H1 (cell line): Measurements from ENCODE around the gene GRIN2C. TPM values are rescaled to one million over a fixed set of nuclear protein-coding genes. Genes with fewer than 3 reads are reported as not detected.

ENCODE experiments used
- CTCF ChIA-PET: fragments of 300-600 bp; sonication (Branson Sonifier 250); formaldehyde crosslinking; loops from one replicate; lab custom pipeline; 2021; ENCODE audit not compliant: partially characterized antibody; lab: Charles Lee
- POLR2A ChIA-PET: fragments of 300-600 bp; sonication (Branson Sonifier 250); formaldehyde crosslinking; loops from one replicate; lab custom pipeline; 2021; ENCODE audit warnings: inconsistent platforms; ENCODE audit not compliant: partially characterized antibody; lab: Charles Lee
- DNase-seq, 2 experiments: peaks; one replicate each; pipeline versions ENCODE4 v3.0.0 to v3.0.0-alpha.2; 2010 to 2022; ENCODE audit warnings: low spot score in 2 of 2, low read depth in 1 of 2, mixed read lengths in 1 of 2
- FAIRE-seq: peaks from 2 replicates; lab custom pipeline; 2011; peaks lifted over from hg19 to GRCh38; lab: Jason Lieb, UNC
- H2AFZ ChIP-seq: 2 replicates; pipeline ENCODE4 v1.8.1; 2012; ENCODE audit warnings: low read length, inconsistent platforms
- H2AK5ac ChIP-seq: 2 replicates; pipeline ENCODE4 v1.6.1; 2013; ENCODE audit warnings: low read depth, low read length
- H2BK120ac ChIP-seq: replicated peaks from 2 replicates; pipeline ENCODE3; 2013; ENCODE audit warnings: low read depth, low read length, inconsistent platforms
- H2BK12ac ChIP-seq: 2 replicates; pipeline ENCODE4 v1.6.1; 2013; ENCODE audit warnings: low read depth, low read length
- H2BK15ac ChIP-seq: 2 replicates; pipeline ENCODE4 v1.6.1; 2013; ENCODE audit warnings: low read length
- H2BK20ac ChIP-seq: 2 replicates; pipeline ENCODE4 v1.6.1; 2013; ENCODE audit warnings: low read length
- H2BK5ac ChIP-seq: 2 replicates; pipeline ENCODE4 v1.6.1; 2013; ENCODE audit warnings: low read depth, low read length
- H3K14ac ChIP-seq: 2 replicates; pipeline ENCODE4 v1.6.1; 2013; ENCODE audit warnings: inconsistent platforms; ENCODE audit not compliant: insufficient read length
- H3K18ac ChIP-seq: 2 replicates; pipeline ENCODE4 v1.6.1; 2013; ENCODE audit warnings: low read length; ENCODE audit errors: extremely low read depth
- H3K23ac ChIP-seq: 2 replicates; pipeline ENCODE4 v1.6.1; 2013; ENCODE audit warnings: inconsistent platforms; ENCODE audit not compliant: insufficient read length
- H3K23me2 ChIP-seq: 2 replicates; pipeline ENCODE4 v1.6.1; 2013; ENCODE audit warnings: low read depth, low read length
- H3K27ac ChIP-seq: 2 replicates; pipeline ENCODE4 v1.6.1; 2011; ENCODE audit warnings: low read depth, low read length, inconsistent platforms
- H3K27me3 ChIP-seq, 4 experiments: replicated peaks in 1 of 4; 1 replicate in 1 of 4; 2 replicates in 3 of 4; pipeline versions ENCODE4 v1.6.1 to v1.8.1; 2011 to 2013; ENCODE audit warnings: low read length in 3 of 4, mild to moderate bottlenecking in 3 of 4, inconsistent platforms in 2 of 4, mixed read lengths in 2 of 4, moderate library complexity in 1 of 4; ENCODE audit not compliant: control insufficient read depth in 3 of 4, insufficient read depth in 3 of 4; ENCODE audit errors: extremely low read depth in 1 of 4
- H3K36me3 ChIP-seq, 4 experiments: 2 replicates each; pipeline versions ENCODE4 v1.6.1 to v1.8.1; 2011 to 2013; ENCODE audit warnings: mild to moderate bottlenecking in 4 of 4, low read length in 3 of 4, moderate library complexity in 2 of 4, control low read depth in 1 of 4, inconsistent platforms in 1 of 4; ENCODE audit not compliant: insufficient read depth in 4 of 4, control insufficient read depth in 2 of 4
- H3K4ac ChIP-seq: replicated peaks from 2 replicates; pipeline ENCODE3; 2013; ENCODE audit warnings: low read length, low read depth, mixed read lengths, inconsistent platforms; ENCODE audit not compliant: insufficient read length
- H3K4me1 ChIP-seq, 4 experiments: replicated peaks in 1 of 4; 1 replicate in 1 of 4; 2 replicates in 3 of 4; pipeline versions ENCODE4 v1.6.1 to v1.8.1; 2011 to 2013; ENCODE audit warnings: low read length in 3 of 4, inconsistent platforms in 2 of 4, mixed read lengths in 1 of 4; ENCODE audit not compliant: insufficient read depth in 4 of 4, control insufficient read depth in 3 of 4
- H3K4me2 ChIP-seq, 2 experiments: 2 replicates each; pipeline versions ENCODE4 v1.6.1 to v1.8.1; 2011 to 2013; ENCODE audit warnings: low read depth in 2 of 2, low read length in 2 of 2, control low read depth in 1 of 2, inconsistent platforms in 1 of 2, mild to moderate bottlenecking in 1 of 2; ENCODE audit not compliant: insufficient read depth in 1 of 2
- H3K4me3 ChIP-seq, 4 experiments: fragments of 200-600, 300-600 bp in 1 of 4; sonication (generic), shearing (Covaris generic), sonication (Bioruptor Twin) in 1 of 4; 2 replicates each; pipeline versions ENCODE4 v1.5.1 to v1.8.1; 2011 to 2016; ENCODE audit warnings: low read length in 4 of 4, low read depth in 3 of 4, control low read depth in 2 of 4, inconsistent platforms in 2 of 4, mild to moderate bottlenecking in 2 of 4, mixed read lengths in 1 of 4, moderate library complexity in 1 of 4; ENCODE audit not compliant: insufficient read depth in 2 of 4; ENCODE audit errors: extremely low read depth in 1 of 4
- H3K56ac ChIP-seq: replicated peaks from 2 replicates; pipeline ENCODE3; 2013; ENCODE audit warnings: low read depth, mild to moderate bottlenecking, mixed read lengths, low read length, inconsistent platforms; ENCODE audit not compliant: insufficient read length
- H3K79me1 ChIP-seq: 2 replicates; pipeline ENCODE4 v1.6.1; 2013; ENCODE audit warnings: low read depth, low read length, control low read depth
- H3K79me2 ChIP-seq, 2 experiments: 2 replicates each; pipeline versions ENCODE4 v1.6.1 to v1.8.1; 2012 to 2013; ENCODE audit warnings: low read length in 2 of 2, mild to moderate bottlenecking in 2 of 2, inconsistent platforms in 1 of 2; ENCODE audit not compliant: insufficient read depth in 2 of 2, control insufficient read depth in 1 of 2
- H3K9ac ChIP-seq, 4 experiments: replicated peaks in 1 of 4; 1 replicate in 1 of 4; 2 replicates in 3 of 4; pipeline versions ENCODE4 v1.6.1 to v1.8.1; 2011 to 2013; ENCODE audit warnings: low read depth in 3 of 4, low read length in 3 of 4, control low read depth in 2 of 4, mild to moderate bottlenecking in 2 of 4, moderate library complexity in 2 of 4, inconsistent platforms in 1 of 4; ENCODE audit errors: extremely low read depth in 1 of 4
- H3K9me3 ChIP-seq, 2 experiments: 2 replicates each; pipeline versions ENCODE4 v1.6.1 to v1.8.1; 2012 to 2013; ENCODE audit warnings: mild to moderate bottlenecking in 2 of 2, moderate library complexity in 2 of 2, control low read depth in 1 of 2, inconsistent platforms in 1 of 2, low read depth in 1 of 2, low read length in 1 of 2, mixed read lengths in 1 of 2; ENCODE audit not compliant: insufficient read depth in 2 of 2
- H4K20me1 ChIP-seq, 2 experiments: replicated peaks in 1 of 2; 2 replicates each; pipeline versions ENCODE3 to v1.8.1; 2011 to 2013; ENCODE audit warnings: inconsistent platforms in 2 of 2, low read length in 2 of 2, mild to moderate bottlenecking in 1 of 2; ENCODE audit not compliant: insufficient read depth in 2 of 2, control insufficient read depth in 1 of 2
- H4K5ac ChIP-seq: 2 replicates; pipeline ENCODE4 v1.6.1; 2013; ENCODE audit warnings: low read length, low read depth, mixed read lengths, inconsistent platforms; ENCODE audit not compliant: insufficient read length
- H4K8ac ChIP-seq: 2 replicates; pipeline ENCODE4 v1.8.0; 2013; ENCODE audit warnings: mild to moderate bottlenecking, moderate library complexity, low read length, inconsistent platforms; ENCODE audit not compliant: insufficient read depth; ENCODE audit errors: extremely low read depth
- H4K91ac ChIP-seq: replicated peaks from 2 replicates; pipeline ENCODE3; 2013; ENCODE audit warnings: low read length, mixed read lengths, inconsistent platforms; ENCODE audit not compliant: insufficient read length
- CBX8 ChIP-seq: fragments of 300-800, 300-1000 bp; sonication (generic); IDR thresholded peaks from 2 replicates; pipeline ENCODE4 v1.7.1; 2016; ENCODE audit warnings: low read depth, low read length, borderline replicate concordance
- HDAC2 ChIP-seq, 2 experiments: fragments of 300-600 bp in 1 of 2; sonication (generic) in 1 of 2; IDR thresholded peaks; 2 replicates each; pipeline ENCODE4 v1.6.1; 2011 to 2012; ENCODE audit warnings: low read depth in 2 of 2, low read length in 2 of 2, mild to moderate bottlenecking in 2 of 2, moderate library complexity in 2 of 2, borderline replicate concordance in 1 of 2, inconsistent platforms in 1 of 2
- JUN ChIP-seq: IDR thresholded peaks from 2 replicates; pipeline ENCODE4 v1.6.1; 2011; ENCODE audit warnings: low read depth, mild to moderate bottlenecking, improper control_type of control experiment, low read length
- MAFK ChIP-seq: IDR thresholded peaks from 2 replicates; pipeline ENCODE4 v1.6.1; 2012; ENCODE audit warnings: low read depth, mild to moderate bottlenecking, improper control_type of control experiment, low read length
- RFX5 ChIP-seq: IDR thresholded peaks from 2 replicates; pipeline ENCODE4 v1.6.1; 2011; ENCODE audit warnings: low read depth, low read length, improper control_type of control experiment, borderline replicate concordance
- SIN3A ChIP-seq, 2 experiments: IDR thresholded peaks in 1 of 2; conservative IDR thresholded peaks in 1 of 2; 2 replicates each; pipeline ENCODE4 v1.6.1; 2011 to 2012; ENCODE audit warnings: low read length in 2 of 2, improper control_type of control experiment in 1 of 2, low read depth in 1 of 2, mild to moderate bottlenecking in 1 of 2
- SP2 ChIP-seq: IDR thresholded peaks from 2 replicates; pipeline ENCODE4 v1.6.1; 2012; ENCODE audit warnings: mild to moderate bottlenecking, low read length, inconsistent platforms
- SP4 ChIP-seq: IDR thresholded peaks from 2 replicates; pipeline ENCODE4 v1.6.1; 2012; ENCODE audit warnings: low read length, inconsistent platforms
- TBP ChIP-seq: IDR thresholded peaks from 2 replicates; pipeline ENCODE4 v1.6.1; 2011; ENCODE audit warnings: low read depth, low read length, improper control_type of control experiment
- TCF12 ChIP-seq: IDR thresholded peaks from 2 replicates; pipeline ENCODE4 v1.6.1; 2011; ENCODE audit warnings: low read depth, mild to moderate bottlenecking, low read length
- USF2 ChIP-seq: IDR thresholded peaks from 2 replicates; pipeline ENCODE4 v1.6.1; 2011; ENCODE audit warnings: low read length, improper control_type of control experiment
- YY1 ChIP-seq: IDR thresholded peaks from 2 replicates; pipeline ENCODE4 v1.6.1; 2011; ENCODE audit warnings: low read depth, mild to moderate bottlenecking, low read length
- WGBS, 2 experiments: shearing (Covaris generic) in 1 of 2; methylation state at CpG; one replicate each; pipeline versions ENCODE4 v1.1.6 to v1.1.7; 2013 to 2015; ENCODE audit warnings: low lambda C conversion rate in 2 of 2, mixed read lengths in 2 of 2, inconsistent platforms in 1 of 2, low coverage in 1 of 2, missing lambda C conversion rate in 1 of 2; ENCODE audit not compliant: insufficient replicate concordance in 2 of 2, insufficient coverage in 1 of 2, insufficient read length in 1 of 2; ENCODE audit errors: extremely low coverage in 1 of 2, missing lambda C conversion rate in 1 of 2; 5-methylcytosine and 5-hydroxymethylcytosine counted together
- polyA plus RNA-seq, 7 experiments: library from polyadenylated mRNA; depleted of rRNA in 3 of 7; stranded (reverse) in 5 of 7; unstranded in 2 of 7; fragments of >200 nt in 5 of 7; fragments of 200-250 nt in 2 of 7; gene quantifications; 1 replicate in 5 of 7; 2 replicates in 1 of 7; 4 replicates in 1 of 7; pipeline versions ENCODE4 v1.2.1 to v1.2.3, GENCODE V29; 2011 to 2013; ENCODE audit warnings: missing spikeins in 2 of 7, mixed read lengths in 2 of 7
- total RNA-seq: library from RNA; stranded (reverse); fragmentation: NEBNext Ultra II Directional; extraction: Animal tissue kit (Norgen Biotek cat#: 25700); gene quantifications from 2 replicates; pipeline ENCODE4 v1.2.1, GENCODE V29; 2021

Gene GRIN2C
- total and polyA plus RNA-seq, 2 of the 8 experiments (the other 6 are each of a cell fraction or from before 2014, with no cell fraction given): 0.06 to 0.07 TPM

GRCh38 chr17:74855323-74855722 lies 4.4 kb downstream of the GRIN2C start:
- Histone ChIP-seq H4K5ac (no peak overlapping the region), H4K91ac (no peak overlapping the region), H3K4me1 (peaks cover 0 to 11% (median 5%) of the 10 kb centered on the region in 4 experiments; a peak in 5 of 7 replicates), H3K4me2 (no peak overlapping the region), H3K23ac (no peak overlapping the region), H3K79me1 (no peaks in the 10 kb centered on the region), H3K4me3 (no peak overlapping the region), H2BK20ac (no peak overlapping the region), H2BK5ac (no peak overlapping the region), H3K27me3 (peaks cover 47 to 92% (median 83%) of the 10 kb centered on the region in 4 experiments), H3K27ac (no peak overlapping the region), H4K8ac (no peak overlapping the region), H3K23me2 (peaks cover 4% of the 10 kb centered on the region; the same call in 1 of the 2 replicates), H3K56ac (no peak overlapping the region), H4K20me1 (peaks cover 6 to 7% of the 10 kb centered on the region in 2 experiments), H3K36me3 (peaks cover 0 to 2% (median 0%) of the 10 kb centered on the region in 4 experiments; a peak in 1 of 8 replicates), H2BK15ac (0 out of 2 replicates have a peak overlapping the region, but pooled peaks have one; percentile 46), H2BK12ac (no peak overlapping the region), H3K18ac (no peak overlapping the region), H3K4ac (no peak overlapping the region), H3K14ac (no peak overlapping the region), H2BK120ac (no peak overlapping the region), H3K9me3 (no peaks in the 10 kb centered on the region; a peak in 1 of 4 replicates), H2AK5ac (no peak overlapping the region), H2AFZ (no peak overlapping the region), H3K79me2 (no peaks in the 10 kb centered on the region), H3K9ac (no peak overlapping the region)
- POLR2A ChIA-PET: interaction anchor here (1.0 kb wide), 1 partner anchor 106 kb away, joined by 3 read pairs; no protein-coding TSS in a partner anchor
- DNase-seq (no peak), FAIRE-seq (no peak)
- 79% methylated on average over 4 of the region's 4 CpGs; no CpG with 5 or more reads in 1 of the 2 experiments for WGBS, 2 experiments
- TF ChIP-seq YY1 (no peak), SP4 (no peak), CBX8 (no peak), USF2 (no peak), HDAC2 (IDR thresholded peaks at IDR 0.05; ENCODE audit: borderline replicate concordance in 1 of 2, low read depth in 2 of 2, low read length in 2 of 2) (no peak), SP2 (no peak), SIN3A (conservative IDR thresholded peaks at IDR 0.05 in 1 of 2, IDR thresholded peaks at IDR 0.05 in 1 of 2; ENCODE audit: low read depth in 1 of 2, low read length in 2 of 2) (no peak), TBP (no peak), MAFK (no peak), TCF12 (no peak), JUN (no peak), RFX5 (no peak)
- CTCF ChIA-PET: interaction anchor here (2.4 to 99.6 kb wide), 3 partner anchors 12 to 106 kb away, joined by 8 to 2981 read pairs (median 2981); partner anchors contain the start of genes FDXR, GRIN2C and NAT9
